Mesendoderm (in vitro differentiated cells): Measurements from ENCODE around the gene CMTR1.

Experiments
- DNase-seq: peaks from one replicate; pipeline ENCODE4 v3.0.0; 2013
- H2AK5ac ChIP-seq: 2 replicates; pipeline ENCODE4 v1.6.1; 2013; ENCODE audit warnings: low read length, inconsistent platforms
- H2BK120ac ChIP-seq: 2 replicates; pipeline ENCODE4 v1.6.1; 2013; ENCODE audit warnings: low read depth, mild to moderate bottlenecking, low read length, moderate library complexity, mixed read lengths
- H2BK15ac ChIP-seq: replicated peaks from 2 replicates; pipeline ENCODE4 v1.6.1; 2013; ENCODE audit warnings: low read depth, mild to moderate bottlenecking, moderate library complexity
- H2BK5ac ChIP-seq: 2 replicates; pipeline ENCODE4 v1.6.1; 2013; ENCODE audit warnings: low read length, inconsistent platforms
- H3K18ac ChIP-seq: 2 replicates; pipeline ENCODE4 v1.6.1; 2013; ENCODE audit warnings: mild to moderate bottlenecking, low read length, mixed read lengths
- H3K23ac ChIP-seq: one replicate; pipeline ENCODE4 v1.6.1; 2013; ENCODE audit warnings: low read length
- H3K27ac ChIP-seq: 2 replicates; pipeline ENCODE4 v1.5.1; 2013; ENCODE audit warnings: low read depth, mild to moderate bottlenecking, inconsistent platforms, low read length, moderate library complexity
- H3K27me3 ChIP-seq: 2 replicates; pipeline ENCODE4 v1.6.1; 2013; ENCODE audit warnings: low read length, control low read depth, mild to moderate bottlenecking, inconsistent platforms; ENCODE audit not compliant: insufficient read depth, poor library complexity
- H3K36me3 ChIP-seq: 2 replicates; pipeline ENCODE4 v1.6.1; 2013; ENCODE audit warnings: low read length, inconsistent platforms; ENCODE audit not compliant: control insufficient read depth, insufficient read depth
- H3K4ac ChIP-seq: one replicate; pipeline ENCODE4 v1.6.1; 2013; ENCODE audit warnings: low read depth, mild to moderate bottlenecking, low read length, moderate library complexity
- H3K4me1 ChIP-seq: 2 replicates; pipeline ENCODE4 v1.6.1; 2013; ENCODE audit warnings: low read depth, low read length, inconsistent platforms; ENCODE audit not compliant: control insufficient read depth
- H3K4me2 ChIP-seq: 2 replicates; pipeline ENCODE4 v1.6.1; 2013; ENCODE audit warnings: low read length
- H3K4me3 ChIP-seq: 2 replicates; pipeline ENCODE4 v1.5.1; 2013; ENCODE audit warnings: mild to moderate bottlenecking, low read length
- H3K56ac ChIP-seq: one replicate; pipeline ENCODE4 v1.6.1; 2013; ENCODE audit warnings: low read length
- H3K79me1 ChIP-seq: 2 replicates; pipeline ENCODE4 v1.6.1; 2013; ENCODE audit warnings: low read length, inconsistent platforms
- H3K79me2 ChIP-seq: 2 replicates; pipeline ENCODE4 v1.6.1; 2013; ENCODE audit warnings: mild to moderate bottlenecking, low read length; ENCODE audit not compliant: control insufficient read depth, insufficient read depth
- H3K9ac ChIP-seq: 2 replicates; pipeline ENCODE4 v1.6.1; 2013; ENCODE audit warnings: low read length, inconsistent platforms
- H4K5ac ChIP-seq: one replicate; pipeline ENCODE4 v1.6.1; 2013; ENCODE audit warnings: low read length
- H4K8ac ChIP-seq: one replicate; pipeline ENCODE4 v1.6.1; 2013; ENCODE audit warnings: low read depth, mild to moderate bottlenecking, control low read depth, low read length, moderate library complexity
- WGBS: extraction: QIAGEN DNeasy Blood & Tissue Kit; methylation state at CpG from one replicate; pipeline ENCODE4 v1.1.7; 2013; ENCODE audit warnings: low lambda C conversion rate, missing lambda C conversion rate; ENCODE audit not compliant: insufficient coverage; ENCODE audit errors: extremely low coverage; 5-methylcytosine and 5-hydroxymethylcytosine counted together

Gene CMTR1

GRCh38 chr6:37449984-37450383 is 17.0 kb downstream of the CMTR1 start:
- peaks cover 4% of the 10 kb centered on the region for H3K36me3 ChIP-seq
- H3K9ac ChIP-seq, result no peak overlapping the region
- WGBS, result no CpG with 5 or more reads among the region's 4 CpGs

GRCh38 chr6:37451441-37452193 is 18.6 kb downstream of the CMTR1 start:
- Histone ChIP-seq H3K4me2 (no peak overlapping the region), H3K4me3 (no peak overlapping the region), H3K18ac (no peak overlapping the region), H3K79me2 (no peaks in the 10 kb centered on the region), H3K27ac (peak overlapping the region; percentile 10), H3K79me1 (no peaks in the 10 kb centered on the region), H3K23ac (no peak overlapping the region), H4K8ac (no peak overlapping the region), H2BK5ac (no peak overlapping the region), H2BK15ac (no peak overlapping the region), H2AK5ac (no peak overlapping the region), H3K27me3 (no peaks in the 10 kb centered on the region), H3K4me1 (no peaks in the 10 kb centered on the region), H3K36me3 (peaks cover 4% of the 10 kb centered on the region), H2BK120ac (no peak overlapping the region), H3K56ac (no peak overlapping the region), H3K4ac (no peak overlapping the region), H3K9ac (no peak overlapping the region), H4K5ac (no peak overlapping the region)
- WGBS, result no CpG with 5 or more reads among the region's 2 CpGs
- no peak for DNase-seq

More at GRCh38 chr6:37449984-37450383, 17.0 kb downstream of the CMTR1 start:
- Histone ChIP-seq H4K5ac (no peak overlapping the region), H3K4me3 (no peak overlapping the region), H2BK5ac (no peak overlapping the region), H3K79me2 (no peaks in the 10 kb centered on the region), H3K27ac (no peak overlapping the region), H4K8ac (no peak overlapping the region), H2BK15ac (no peak overlapping the region), H3K4me2 (no peak overlapping the region), H2AK5ac (no peak overlapping the region), H3K4ac (no peak overlapping the region), H3K27me3 (no peaks in the 10 kb centered on the region), H3K23ac (no peak overlapping the region), H3K79me1 (no peaks in the 10 kb centered on the region), H3K4me1 (no peaks in the 10 kb centered on the region), H2BK120ac (no peak overlapping the region), H3K56ac (no peak overlapping the region), H3K18ac (no peak overlapping the region)
- DNase-seq, result no peak

GRCh38 chr6:37452522-37452921 is 19.5 kb downstream of the CMTR1 start:
- Histone ChIP-seq H2BK5ac (no peak overlapping the region), H3K79me2 (no peaks in the 10 kb centered on the region)
- no CpG with 5 or more reads among the region's 3 CpGs for WGBS

DNA sequence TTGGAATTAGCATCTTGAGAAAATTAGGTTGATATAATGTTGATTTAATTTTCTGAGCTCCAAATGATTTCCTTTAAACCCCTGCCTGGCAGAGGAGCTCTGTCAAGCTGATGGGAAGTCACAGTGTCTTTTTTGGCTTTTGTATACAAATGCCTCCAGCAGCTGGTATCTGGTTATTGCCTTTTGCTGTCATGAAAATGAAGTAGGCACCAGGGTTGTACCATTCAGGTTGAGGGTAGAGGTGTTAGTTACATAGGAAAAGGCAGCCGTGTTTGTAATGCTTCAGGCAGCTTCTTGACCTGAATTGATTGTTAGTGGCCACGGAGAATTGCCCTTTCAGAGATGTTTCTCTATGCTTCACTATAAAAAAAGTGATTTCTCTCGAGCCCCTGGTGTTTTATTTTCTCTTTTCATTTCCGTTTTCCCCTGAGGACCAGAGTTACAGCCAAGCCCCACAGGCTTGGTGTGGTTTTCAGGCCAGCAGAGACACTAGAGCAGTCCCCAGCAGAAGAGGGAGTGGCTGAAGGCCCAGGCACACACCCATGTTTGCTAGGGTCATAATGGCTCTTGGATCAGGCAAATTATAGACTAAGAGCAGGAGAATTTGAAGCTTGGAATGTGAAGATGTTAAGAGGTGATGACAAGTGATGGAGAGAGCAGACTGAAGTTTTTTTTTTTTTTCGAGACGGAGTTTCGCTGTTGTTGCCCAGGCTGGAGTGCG is 21.6 kb downstream of the CMTR1 start:
- H2BK120ac ChIP-seq, result no peak overlapping the region
- H3K79me1 ChIP-seq, result no peaks in the 10 kb centered on the region
- H3K36me3 ChIP-seq, result peaks cover 5% of the 10 kb centered on the region
- no peaks in the 10 kb centered on the region for H3K4me1 ChIP-seq
- H3K23ac ChIP-seq, result no peak overlapping the region
- no peak for DNase-seq
- H3K4me3 ChIP-seq, result no peak overlapping the region
- no peak overlapping the region for H3K9ac ChIP-seq
- no CpG with 5 or more reads among the region's 8 CpGs for WGBS
- no peak overlapping the region for H2AK5ac ChIP-seq
- no peak overlapping the region for H3K4me2 ChIP-seq
- no peak overlapping the region for H3K18ac ChIP-seq
- no peak overlapping the region for H3K27ac ChIP-seq
- H3K56ac ChIP-seq, result no peak overlapping the region
- no peaks in the 10 kb centered on the region for H3K27me3 ChIP-seq
- H2BK15ac ChIP-seq, result no peak overlapping the region
- no peak overlapping the region for H4K8ac ChIP-seq
- no peak overlapping the region for H4K5ac ChIP-seq
- no peaks in the 10 kb centered on the region for H3K79me2 ChIP-seq
- no peak overlapping the region for H3K4ac ChIP-seq
- H2BK5ac ChIP-seq, result no peak overlapping the region

More at GRCh38 chr6:37452522-37452921, 19.5 kb downstream of the CMTR1 start:
- peaks cover 4% of the 10 kb centered on the region for H3K36me3 ChIP-seq
- H3K27ac ChIP-seq, result no peak overlapping the region
- no peaks in the 10 kb centered on the region for H3K79me1 ChIP-seq
- H3K23ac ChIP-seq, result no peak overlapping the region
- H3K4me2 ChIP-seq, result no peak overlapping the region
- no peak overlapping the region for H2BK120ac ChIP-seq
- no peaks in the 10 kb centered on the region for H3K27me3 ChIP-seq
- H3K18ac ChIP-seq, result no peak overlapping the region
- no peak overlapping the region for H3K56ac ChIP-seq
- no peak overlapping the region for H3K9ac ChIP-seq
- H4K8ac ChIP-seq, result no peak overlapping the region
- no peak overlapping the region for H4K5ac ChIP-seq
- no peaks in the 10 kb centered on the region for H3K4me1 ChIP-seq
- no peak overlapping the region for H2BK15ac ChIP-seq
- no peak for DNase-seq
- H3K4me3 ChIP-seq, result no peak overlapping the region
- no peak overlapping the region for H3K4ac ChIP-seq
- H2AK5ac ChIP-seq, result no peak overlapping the region

DNA sequence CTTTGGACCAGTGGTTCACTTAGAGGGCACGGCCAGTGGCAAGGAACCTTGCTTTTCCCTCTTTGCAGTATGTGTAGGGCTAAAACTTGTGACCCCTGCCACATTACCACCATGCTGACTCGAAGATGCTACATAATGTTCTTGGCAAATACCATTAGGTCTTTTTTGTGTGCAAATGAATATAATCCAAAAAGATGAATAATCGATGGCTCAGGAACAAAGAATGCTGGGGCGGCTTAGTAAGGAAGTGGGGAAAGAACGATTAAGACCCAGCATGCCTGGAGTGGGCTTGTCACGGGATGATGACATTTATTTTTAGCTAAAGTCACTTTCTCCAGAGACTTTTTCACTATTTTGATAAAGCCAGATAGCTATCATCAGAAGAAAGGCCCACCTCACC is 23.1 kb downstream of the CMTR1 start:
- Histone ChIP-seq H3K27ac (no peak overlapping the region), H3K23ac (no peak overlapping the region), H3K9ac (no peak overlapping the region), H2BK120ac (no peak overlapping the region), H3K4me2 (no peak overlapping the region), H3K56ac (no peak overlapping the region), H4K8ac (no peak overlapping the region), H2AK5ac (no peak overlapping the region), H3K27me3 (no peaks in the 10 kb centered on the region), H2BK15ac (no peak overlapping the region), H2BK5ac (no peak overlapping the region), H3K4me3 (no peak overlapping the region), H3K18ac (no peak overlapping the region), H3K36me3 (peaks cover 5% of the 10 kb centered on the region), H3K4ac (no peak overlapping the region), H3K79me1 (no peaks in the 10 kb centered on the region), H3K4me1 (no peaks in the 10 kb centered on the region), H4K5ac (no peak overlapping the region), H3K79me2 (no peaks in the 10 kb centered on the region)
- no peak for DNase-seq
- WGBS, result no CpG with 5 or more reads among the region's 6 CpGs
